Muscle of back (tissue), 11 donors: ENCODE data around the gene LDLRAP1. TPM values are rescaled to one million over a fixed set of nuclear protein-coding genes. Genes with fewer than 3 reads are reported as not detected.

ENCODE experiments used
- DNase-seq, 3 donors: peaks; one replicate each; pipeline versions ENCODE4 v3.0.0 to v3.0.0-alpha.2; 2013
- polyA plus RNA-seq, 10 donors: library from polyadenylated mRNA; unstranded; fragments of 120-200 nt; gene quantifications; one replicate each; pipeline ENCODE4 v1.2.1, GENCODE V29; 2013; ENCODE audit not compliant: insufficient read length in 10 of 10

LDLRAP1 gene
- polyA plus RNA-seq, 10 donors, result 11.4 to 19.3 (median 14.2) TPM

DNA sequence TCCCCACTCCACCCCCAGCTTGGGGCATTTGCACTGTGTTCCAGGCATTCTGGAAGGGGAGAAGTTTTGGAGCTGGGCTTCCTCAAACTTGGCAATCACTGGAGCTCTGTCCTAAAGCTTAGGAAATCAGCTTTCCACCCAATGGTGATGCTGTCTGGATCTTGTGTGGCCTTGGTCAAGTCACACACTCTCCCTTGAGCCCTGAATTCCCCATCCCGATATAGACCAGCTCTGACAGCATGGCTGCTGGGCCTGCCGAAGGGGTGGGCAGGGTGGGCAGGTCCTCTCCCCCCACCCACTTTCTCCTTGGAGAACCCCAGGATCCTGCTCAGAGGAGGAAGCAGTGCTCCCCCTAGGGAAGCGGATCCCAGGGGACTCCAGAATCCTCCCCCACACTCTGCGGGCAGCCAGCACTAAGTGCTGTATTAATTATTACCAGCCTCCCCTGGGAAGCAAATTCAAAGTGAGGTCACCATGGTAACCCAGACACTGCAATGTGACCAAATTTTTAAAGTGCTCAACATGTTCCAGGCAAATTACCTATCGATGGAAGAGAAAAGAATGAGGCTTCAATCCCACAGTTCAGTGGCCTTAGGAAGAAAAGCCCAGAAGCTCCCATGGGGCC is 21.3 kb upstream of the LDLRAP1 start:
- no peak for DNase-seq

- no peak for DNase-seq
Measured at GRCh38 chr1:25523542-25523941, 19.9 kb upstream of the LDLRAP1 start.

- DNase-seq, result no peak
Measured at GRCh38 chr1:25524568-25525360, 18.6 kb upstream of the LDLRAP1 start.

DNA sequence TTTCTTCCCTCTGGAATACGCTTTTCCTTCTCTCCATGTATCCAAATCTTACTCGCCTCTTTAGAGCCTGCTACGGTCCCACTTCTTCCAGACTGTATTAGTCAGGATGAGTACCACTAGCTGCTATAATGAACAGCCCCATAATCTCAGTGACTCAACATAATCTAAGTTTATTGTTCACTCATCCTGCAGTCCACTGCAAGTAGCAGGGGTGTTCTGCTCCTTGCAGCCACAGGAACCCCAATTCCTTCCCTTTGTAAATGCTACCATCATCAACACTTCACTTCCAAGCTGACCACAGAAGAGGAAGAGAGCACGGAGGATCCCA is 18.1 kb upstream of the LDLRAP1 start:
- DNase-seq, result no peak

DNA sequence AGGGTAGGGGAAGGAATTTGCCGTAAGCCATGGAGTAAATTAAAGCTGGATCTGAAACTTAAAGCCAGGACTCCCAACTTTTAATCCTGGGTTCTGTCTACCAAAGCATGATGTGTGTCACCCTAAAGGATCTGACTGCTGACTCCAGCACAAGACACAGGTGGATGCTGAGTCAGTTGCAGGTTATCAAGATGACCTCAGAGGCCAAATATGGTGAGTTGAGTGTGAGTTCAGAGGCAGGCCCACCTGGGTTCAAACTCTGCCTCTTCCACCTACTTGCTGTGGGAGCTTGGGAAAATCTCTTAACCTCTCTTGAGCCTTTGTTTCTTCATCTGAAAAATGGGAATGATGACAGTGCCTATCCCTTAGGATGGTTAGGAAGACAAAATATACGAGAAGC is 16.7 kb upstream of the LDLRAP1 start:
- no peak for DNase-seq

DNA sequence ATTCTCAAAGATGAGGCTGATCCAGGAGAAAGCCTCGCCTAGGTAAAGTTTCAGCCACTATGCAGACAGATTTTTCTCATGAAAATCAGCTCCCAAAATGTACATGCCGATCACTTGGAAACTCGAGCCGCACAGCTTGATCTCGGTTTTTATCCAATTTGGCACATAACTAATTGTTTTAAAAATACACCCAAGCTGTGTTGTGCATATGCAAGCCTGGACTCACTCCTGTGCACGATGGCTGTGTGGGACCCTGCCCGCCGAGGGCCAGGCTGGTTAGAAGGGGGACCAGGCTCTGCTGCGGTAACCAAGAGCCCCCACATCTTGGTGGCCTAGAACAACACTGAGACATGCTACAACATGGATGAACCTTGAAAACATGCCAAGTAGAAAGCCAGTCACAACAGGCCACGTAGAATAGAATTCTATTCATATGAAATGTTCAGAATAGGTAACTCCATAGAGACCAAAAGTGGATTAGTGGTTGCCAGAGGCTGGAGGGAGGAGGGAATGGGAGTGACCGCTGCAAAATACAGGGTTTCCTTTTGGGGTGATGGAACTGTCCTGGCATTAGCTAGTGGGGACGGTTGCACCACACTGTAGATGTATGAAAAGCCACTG is 16.1 kb upstream of the LDLRAP1 start:
- no peak for DNase-seq

- no peak for DNase-seq
Measured at GRCh38 chr1:25527946-25528595, 15.3 kb upstream of the LDLRAP1 start.

- no peak for DNase-seq
Measured at GRCh38 chr1:25528881-25529517, 14.4 kb upstream of the LDLRAP1 start.

DNA sequence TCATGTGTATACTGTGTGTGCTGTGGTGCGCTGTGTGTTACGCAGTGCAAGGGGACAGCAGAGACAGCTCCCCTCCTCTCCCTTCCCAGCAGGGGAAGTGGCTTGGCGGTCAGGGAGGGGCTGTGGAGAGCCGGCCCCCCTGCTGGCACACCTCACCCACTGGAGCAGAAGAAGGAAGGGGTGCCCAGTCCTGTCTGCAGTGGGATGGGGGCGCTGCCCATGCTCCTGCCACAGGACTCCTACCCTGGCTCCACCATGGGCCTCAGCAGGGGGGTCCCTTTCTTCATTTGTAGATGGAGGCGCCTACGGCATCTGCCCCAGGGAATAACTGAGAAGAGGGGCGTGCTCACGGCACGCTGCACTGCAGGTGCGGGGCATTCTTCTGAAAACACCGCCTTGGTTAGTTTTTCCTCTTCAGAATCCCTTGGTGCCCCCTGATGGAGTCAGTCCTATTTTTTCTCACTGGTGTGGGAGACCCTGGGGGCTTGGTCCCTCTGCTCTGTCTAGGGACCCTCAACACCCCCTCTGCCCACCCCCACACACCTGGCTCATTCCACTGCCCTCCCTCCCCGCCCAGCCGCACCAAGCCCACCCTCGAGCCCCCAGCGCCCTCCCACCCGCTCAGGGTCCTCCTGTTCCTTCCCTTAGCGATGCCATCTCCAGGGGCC is 13.8 kb upstream of the LDLRAP1 start:
- no peak for DNase-seq

DNA sequence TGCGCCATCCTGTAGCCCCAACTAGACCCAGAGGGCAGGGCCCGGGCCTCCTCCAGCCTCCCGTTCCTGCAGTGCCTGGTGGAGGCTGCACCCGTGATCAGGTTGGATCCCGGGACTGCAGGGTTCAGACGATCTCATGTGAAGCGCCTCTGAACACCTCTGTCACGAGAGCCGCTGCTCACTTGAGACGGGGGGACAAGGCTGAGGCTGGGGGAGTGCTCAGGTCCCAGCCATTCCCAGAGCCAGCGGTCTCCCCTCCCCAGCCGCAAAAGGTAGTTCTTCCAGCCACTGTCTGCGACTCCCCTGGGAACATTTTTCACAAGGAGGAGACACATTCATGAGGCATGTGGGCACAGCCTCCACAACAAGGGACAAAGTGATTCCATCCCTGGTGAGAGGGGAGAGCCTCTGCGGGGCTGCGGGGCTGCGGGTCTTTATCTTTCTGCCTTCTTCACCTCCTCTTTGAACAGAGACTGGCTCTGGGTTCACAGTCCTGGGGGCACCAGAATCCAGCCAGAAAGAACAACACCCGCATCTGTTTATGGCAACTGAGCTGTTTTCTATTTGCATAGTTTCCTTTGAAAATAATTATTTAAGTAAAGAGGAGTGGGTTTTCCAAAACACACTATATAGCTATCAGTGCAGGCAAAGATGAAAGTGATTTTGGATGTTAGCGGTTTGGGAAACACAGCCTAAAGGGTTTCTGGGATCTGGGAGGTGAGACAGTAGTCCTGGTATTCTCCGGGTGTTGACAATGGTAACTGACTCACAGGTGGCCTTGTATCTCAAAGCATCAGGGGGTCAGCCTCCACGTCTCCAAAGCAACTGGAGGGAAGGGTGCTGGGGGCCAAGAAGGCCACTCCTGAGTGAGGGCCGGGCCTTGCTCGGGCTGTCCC is 13.0 kb upstream of the LDLRAP1 start:
- DNase-seq, result no peak

GRCh38 chr1:25531082-25531461 is 12.3 kb upstream of the LDLRAP1 start:
- DNase-seq, result no peak

DNA sequence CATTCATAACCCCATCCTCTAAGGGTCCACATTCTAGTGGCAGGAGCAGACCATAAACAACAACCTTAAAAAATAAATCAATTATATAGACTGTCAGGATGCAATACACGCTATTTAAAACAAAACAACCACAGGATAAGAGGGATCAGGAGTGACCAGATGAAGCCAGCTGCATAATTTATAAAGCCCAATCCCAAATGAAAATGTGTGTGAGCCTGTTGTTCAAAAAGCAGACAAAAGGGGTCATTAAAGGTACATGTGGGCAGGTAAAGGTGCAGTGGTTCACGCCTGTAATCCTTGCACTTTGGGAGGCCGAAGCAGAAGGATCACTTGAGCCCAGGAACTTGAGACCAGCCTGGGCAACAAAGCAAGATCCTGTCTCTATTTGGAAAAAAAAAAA is 10.4 kb upstream of the LDLRAP1 start:
- no peak for DNase-seq

- no peak for DNase-seq
Measured at GRCh38 chr1:25533775-25534409, 9.5 kb upstream of the LDLRAP1 start.

- peak in 1 of 3 donors; percentile 20 for DNase-seq
Measured at GRCh38 chr1:25534410-25534788, 9.0 kb upstream of the LDLRAP1 start.

- no peak for DNase-seq
Measured at GRCh38 chr1:25536124-25536523, 7.3 kb upstream of the LDLRAP1 start.

DNA sequence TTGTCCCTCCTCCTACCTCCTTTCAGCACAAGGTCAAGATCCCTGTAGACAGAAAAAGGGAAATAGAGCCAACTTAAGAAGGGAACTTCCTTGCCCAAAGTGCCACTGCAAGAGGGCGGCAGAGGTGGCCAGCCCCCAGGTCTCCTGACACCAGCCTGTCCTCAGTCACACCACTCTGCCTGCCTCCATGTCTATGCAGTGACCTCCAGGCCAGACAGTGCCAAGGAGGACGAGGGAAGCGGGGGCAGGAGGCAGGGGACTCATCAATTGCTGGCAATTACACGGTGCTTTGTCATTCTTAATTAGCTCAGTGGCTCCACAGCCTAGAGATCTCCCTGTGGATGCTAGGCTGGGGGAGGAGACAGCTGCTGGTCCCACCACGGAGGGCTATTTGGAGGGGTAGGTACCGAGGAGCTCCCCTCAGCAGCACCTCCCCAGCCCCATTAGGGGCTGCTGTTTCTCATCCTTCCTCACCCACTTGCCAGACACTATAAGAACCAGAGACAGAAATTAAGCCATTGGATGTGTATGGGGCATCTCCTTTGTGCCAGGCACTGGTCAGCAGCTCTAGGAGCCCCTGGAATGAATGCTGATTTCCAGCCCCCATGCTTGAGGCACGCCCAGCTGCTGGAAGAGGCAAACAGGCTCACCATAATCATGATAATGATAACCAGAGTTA is 6.1 kb upstream of the LDLRAP1 start:
- DNase-seq, result no peak

GRCh38 chr1:25538191-25538767 is 5.1 kb upstream of the LDLRAP1 start:
- DNase-seq, result no peak

DNA sequence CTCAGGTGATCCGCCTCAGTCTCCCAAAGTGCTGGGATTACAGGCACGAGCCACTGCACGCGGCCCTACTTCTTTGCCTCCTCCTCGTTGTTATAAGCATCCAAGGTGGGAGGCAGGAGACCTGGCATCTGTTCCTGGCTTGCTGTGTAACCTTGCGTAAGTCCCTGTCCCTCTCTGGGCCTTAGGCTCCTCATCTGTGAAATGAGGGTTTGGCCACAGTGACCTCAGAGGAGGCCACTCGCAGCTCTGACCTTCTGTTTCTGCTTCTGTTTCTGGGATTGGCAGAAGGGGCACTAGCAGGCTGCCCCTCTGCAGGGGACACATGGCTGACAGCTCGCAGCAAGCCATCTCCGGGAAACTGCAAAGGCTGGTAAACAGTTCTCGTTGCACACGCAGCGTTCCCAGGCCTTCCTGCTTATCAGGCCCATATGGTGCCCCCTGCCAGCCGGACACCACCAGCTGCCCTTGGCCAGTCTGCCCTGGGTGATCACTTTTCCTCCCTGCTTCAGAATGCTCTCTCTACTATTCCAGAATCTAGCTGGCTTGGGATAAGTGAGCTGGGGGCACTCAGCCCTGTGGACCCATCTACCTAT is 2.6 kb upstream of the LDLRAP1 start:
- no peak for DNase-seq

DNA sequence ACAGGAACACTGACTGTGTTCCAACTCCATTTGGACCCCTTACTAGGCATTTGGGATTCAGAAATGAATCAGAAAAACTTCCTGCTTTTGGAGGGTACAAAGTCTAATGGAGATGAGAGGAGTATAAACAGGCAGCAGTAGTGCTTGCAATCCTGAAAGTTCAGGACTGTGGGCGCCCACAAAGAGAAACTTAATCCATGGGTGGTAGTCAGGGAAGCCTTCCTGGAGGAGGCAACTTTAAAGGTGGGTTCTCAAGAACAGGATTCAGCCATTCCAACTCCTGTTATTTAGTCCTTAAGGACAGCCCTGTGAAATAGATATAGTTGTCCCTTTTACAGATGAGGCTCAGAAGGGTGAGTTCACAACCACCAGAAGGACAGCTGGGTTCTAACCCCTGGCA is 2.0 kb upstream of the LDLRAP1 start:
- DNase-seq, result no peak
